ENCODE measurements around the gene GSTA5.
"Not testable (repeated sequence)": the region's sequence is repeated elsewhere in the genome, so short reads cannot be mapped to it uniquely, and the experiment has no call there.

DNA sequence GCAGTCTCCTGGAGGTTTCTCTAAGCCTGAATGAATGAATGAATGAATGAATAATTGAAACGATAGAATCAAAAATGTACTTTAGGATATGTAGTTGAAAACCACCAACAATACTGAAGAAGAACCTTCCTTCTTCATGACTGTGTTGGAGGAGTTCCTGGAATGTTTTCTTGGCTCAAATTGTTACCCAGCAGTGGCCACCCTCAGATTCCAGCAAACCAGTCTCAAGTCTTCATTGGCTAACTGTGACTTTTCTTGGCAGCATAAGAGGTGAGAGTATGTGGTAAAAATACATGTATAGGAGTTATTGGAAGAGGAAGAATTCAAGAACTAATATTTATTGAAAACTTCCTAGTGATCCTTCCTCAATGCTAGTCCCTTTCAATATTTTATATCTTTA, 41.3 kb downstream of the GSTA5 start:
- TF ChIP-seq, protein P1, sequence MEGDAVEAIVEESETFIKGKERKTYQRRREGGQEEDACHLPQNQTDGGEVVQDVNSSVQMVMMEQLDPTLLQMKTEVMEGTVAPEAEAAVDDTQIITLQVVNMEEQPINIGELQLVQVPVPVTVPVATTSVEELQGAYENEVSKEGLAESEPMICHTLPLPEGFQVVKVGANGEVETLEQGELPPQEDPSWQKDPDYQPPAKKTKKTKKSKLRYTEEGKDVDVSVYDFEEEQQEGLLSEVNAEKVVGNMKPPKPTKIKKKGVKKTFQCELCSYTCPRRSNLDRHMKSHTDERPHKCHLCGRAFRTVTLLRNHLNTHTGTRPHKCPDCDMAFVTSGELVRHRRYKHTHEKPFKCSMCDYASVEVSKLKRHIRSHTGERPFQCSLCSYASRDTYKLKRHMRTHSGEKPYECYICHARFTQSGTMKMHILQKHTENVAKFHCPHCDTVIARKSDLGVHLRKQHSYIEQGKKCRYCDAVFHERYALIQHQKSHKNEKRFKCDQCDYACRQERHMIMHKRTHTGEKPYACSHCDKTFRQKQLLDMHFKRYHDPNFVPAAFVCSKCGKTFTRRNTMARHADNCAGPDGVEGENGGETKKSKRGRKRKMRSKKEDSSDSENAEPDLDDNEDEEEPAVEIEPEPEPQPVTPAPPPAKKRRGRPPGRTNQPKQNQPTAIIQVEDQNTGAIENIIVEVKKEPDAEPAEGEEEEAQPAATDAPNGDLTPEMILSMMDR (IDR thresholded peaks at IDR 0.05): not testable (repeated sequence)
- not testable (repeated sequence) for TF ChIP-seq POLR2A (IDR thresholded peaks at IDR 0.05)

Data from transverse colon (tissue), 3 donors.